ENCODE data around the gene CFAP46.
"Not testable (repeated sequence)": the region's sequence is repeated elsewhere in the genome, so short reads cannot be mapped to it uniquely, and the experiment has no call there.

The CFAP46 gene

GRCh38 chr10:132785723-132786475 is 156.5 kb downstream of the CFAP46 start, which contains the start of gene NKX6-2:
NKX6-2 (minus strand) TSS chr10:132786147; CDS start chr10:132785948, 199 bp downstream.
- DNase-seq, result no peak

GRCh38 chr10:132784866-132785722 is 157.3 kb downstream of the CFAP46 start:
- DNase-seq, result no peak

GRCh38 chr10:132783940-132784865 is 158.2 kb downstream of the CFAP46 start:
- DNase-seq, result no peak

DNA sequence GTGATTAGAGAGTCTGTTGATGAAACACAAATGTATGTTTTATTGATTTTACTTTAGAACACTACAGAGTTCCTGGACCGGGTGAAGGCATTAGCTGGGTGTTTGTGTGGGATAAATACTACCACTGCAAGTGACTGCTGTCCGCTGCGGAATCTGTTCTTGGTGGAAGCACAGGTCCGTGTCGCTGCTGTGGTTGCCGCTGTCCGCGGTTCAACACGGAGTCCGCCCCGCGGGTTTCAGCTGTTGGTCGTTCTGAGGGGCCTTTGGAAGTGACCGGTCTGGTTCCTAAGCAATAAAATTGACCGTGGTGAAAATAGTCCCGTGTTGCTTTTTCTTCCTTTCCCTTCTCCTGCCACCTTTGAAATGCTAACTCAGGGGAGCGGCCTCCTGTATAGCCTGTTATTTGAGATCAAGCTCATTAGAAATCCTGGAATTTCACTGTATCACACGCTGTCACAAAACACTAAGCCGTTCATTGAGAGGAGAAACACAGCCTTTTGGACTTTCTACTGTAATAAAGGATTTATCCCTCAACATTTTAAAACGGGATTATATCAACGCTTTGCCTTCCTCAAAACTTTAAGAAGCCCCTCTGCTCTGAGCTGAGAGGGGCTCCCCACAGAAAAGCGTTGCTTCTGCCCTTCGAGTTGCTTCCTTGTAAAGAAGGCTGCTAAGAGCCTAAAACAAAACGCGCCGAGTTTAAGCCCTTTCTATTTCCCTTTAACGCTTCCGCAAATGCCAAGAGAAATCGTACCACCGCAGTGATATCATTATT is 159.0 kb downstream of the CFAP46 start:
- DNase-seq, result no peak

DNA sequence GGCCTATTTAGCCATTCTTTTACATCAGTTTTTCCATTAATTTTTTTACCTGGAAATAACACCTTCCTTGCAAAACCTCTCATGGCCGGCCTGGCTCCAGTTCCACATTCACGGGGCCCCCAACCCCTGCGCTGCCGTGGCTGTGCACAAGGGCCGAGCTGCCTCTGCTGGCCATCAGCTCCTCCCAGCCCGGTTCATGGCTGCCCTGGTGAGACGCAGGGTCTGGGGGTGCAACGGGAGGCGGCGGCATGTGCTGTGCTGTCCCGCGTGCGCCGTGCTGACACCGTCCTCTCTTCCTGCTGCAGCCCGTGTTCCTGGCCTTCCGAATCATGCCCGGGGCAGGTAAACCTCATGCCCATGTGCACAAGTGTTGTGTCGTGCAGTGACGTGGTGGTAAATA is 160.8 kb downstream of the CFAP46 start:
- DNase-seq, result no peak

- no peak for DNase-seq
These were observed 162.0 kb downstream of the CFAP46 start for GRCh38 chr10:132780356-132780755.

GRCh38 chr10:132779549-132780294 is 162.6 kb downstream of the CFAP46 start:
- DNase-seq, result no peak

- DNase-seq, result no peak
These were observed 164.9 kb downstream of the CFAP46 start for GRCh38 chr10:132777441-132777840.

DNA sequence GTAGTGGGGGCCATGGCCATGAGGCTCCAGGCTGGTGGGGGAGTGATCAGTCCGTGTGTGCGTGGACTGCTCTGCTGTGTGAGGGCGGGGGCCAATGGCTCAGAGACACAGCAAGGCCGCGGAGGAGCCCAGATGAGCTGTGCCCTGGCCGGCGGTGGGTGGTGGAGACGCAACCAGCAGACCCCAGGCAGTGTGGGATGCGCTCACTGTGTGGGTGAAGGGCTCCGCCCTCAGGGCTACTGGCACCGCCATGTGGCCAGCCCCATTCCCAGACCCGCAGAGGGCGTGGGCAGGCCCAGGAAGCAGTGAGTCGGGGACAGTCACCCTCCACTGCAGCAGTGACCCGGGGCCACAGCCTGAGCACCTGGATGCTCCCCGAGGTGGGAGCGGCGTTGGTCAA is 165.5 kb downstream of the CFAP46 start:
- no peak for DNase-seq

- DNase-seq, result no peak
These were observed 166.2 kb downstream of the CFAP46 start for GRCh38 chr10:132776186-132776585.

- DNase-seq, result no peak
These were observed 167.2 kb downstream of the CFAP46 start for GRCh38 chr10:132774902-132775863.

- DNase-seq, result no peak
These were observed 168.0 kb downstream of the CFAP46 start for GRCh38 chr10:132774181-132774901.

- DNase-seq, result not testable (repeated sequence)
These were observed 169.6 kb downstream of the CFAP46 start for GRCh38 chr10:132772816-132773215.

- DNase-seq, result no peak
These were observed 172.0 kb downstream of the CFAP46 start for GRCh38 chr10:132770061-132771021.

DNA sequence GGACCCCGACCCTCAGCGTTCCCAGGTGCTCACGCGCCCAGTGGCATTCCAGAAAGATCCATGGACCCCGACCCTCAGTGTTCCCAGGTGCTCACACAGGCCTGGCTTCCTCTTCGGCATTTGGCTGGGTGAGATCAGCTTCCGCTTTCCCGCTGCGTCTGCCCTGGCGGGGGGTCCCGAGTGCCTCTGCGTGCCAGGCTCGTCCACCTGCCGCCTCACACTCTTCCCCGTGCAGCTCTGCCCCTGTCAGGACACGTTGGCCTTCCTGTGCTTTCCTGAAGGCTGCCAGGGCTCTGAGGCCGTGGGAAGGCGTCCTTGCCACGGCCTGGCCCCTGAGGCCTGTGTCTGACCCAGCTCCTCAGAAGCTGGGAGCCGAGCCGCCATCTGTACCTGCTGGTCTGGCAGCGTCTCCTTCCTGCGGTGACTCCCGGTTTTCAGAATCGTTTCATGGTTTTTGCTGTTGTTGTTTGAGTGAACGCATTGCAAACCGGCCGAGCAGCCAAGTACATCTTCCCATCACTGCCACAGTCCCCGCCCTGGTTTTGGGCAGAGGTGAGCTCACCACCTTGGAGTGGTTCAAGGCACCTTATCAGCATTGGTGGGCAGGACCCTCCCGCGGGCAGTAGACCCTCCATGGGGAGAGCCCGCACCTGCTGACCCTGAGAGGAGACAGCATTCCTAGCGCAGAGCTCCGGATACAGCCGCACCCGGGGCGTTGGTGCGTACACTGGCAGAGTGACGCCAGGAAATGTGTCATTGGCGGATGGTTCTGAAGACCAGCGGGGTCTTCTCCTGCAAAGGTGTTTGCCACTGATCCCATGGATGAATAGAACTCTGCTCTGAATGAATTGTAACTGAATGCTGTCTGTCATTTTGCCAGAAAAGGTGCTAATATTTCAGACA is 173.8 kb downstream of the CFAP46 start:
- DNase-seq, result no peak

GRCh38 chr10:132766291-132766690 is 176.1 kb downstream of the CFAP46 start:
- no peak for DNase-seq

DNA sequence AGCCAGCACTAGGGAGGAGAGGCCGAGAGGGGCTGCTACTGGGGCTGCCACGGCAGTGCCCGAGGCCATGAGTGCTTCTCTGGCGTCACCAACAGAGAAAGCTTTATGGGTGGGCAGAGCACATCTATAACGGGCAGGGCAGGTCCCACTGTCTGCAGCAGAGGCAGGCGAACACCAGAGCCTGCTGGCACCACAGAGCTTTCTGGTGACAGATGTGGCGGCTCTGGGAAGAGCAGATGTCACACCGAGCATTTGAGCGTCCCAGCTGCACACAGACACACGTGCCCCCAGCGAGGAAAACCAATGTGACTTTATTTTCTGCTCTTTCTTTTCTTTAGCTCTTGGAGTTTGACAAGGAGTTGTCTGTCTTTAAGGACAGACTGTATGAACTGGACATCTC is 176.9 kb downstream of the CFAP46 start:
- DNase-seq, result no peak

Measured in effector CD8-positive, alpha-beta T cell (primary cell).